Breast epithelium (tissue), 4 donors: ENCODE data around the gene ISX. TPM values are rescaled to one million over a fixed set of nuclear protein-coding genes. Genes with fewer than 3 reads are reported as not detected.

Source experiments
- DNase-seq, 2 donors: peaks; one replicate each; pipeline ENCODE4 v3.0.0-alpha.2; 2019; ENCODE audit warnings: low spot score in 2 of 2
- H3K27ac ChIP-seq, 2 donors: fragments of 200-600 bp; sonication (generic) in 1 of 2; one replicate each; pipeline ENCODE4 v1.5.1; 2016 to 2019; ENCODE audit warnings: mild to moderate bottlenecking in 1 of 2
- H3K27me3 ChIP-seq, 2 donors: fragments of 200-600 bp; sonication (generic) in 1 of 2; one replicate each; pipeline versions ENCODE4 v1.5.1 to v1.6.0; 2017 to 2019; ENCODE audit warnings: control low read depth in 1 of 2, mild to moderate bottlenecking in 1 of 2
- H3K36me3 ChIP-seq: fragments of 200-600 bp; one replicate; pipeline ENCODE4 v1.5.1; 2019
- H3K4me1 ChIP-seq, 2 donors: fragments of 200-600 bp; sonication (generic); one replicate each; pipeline ENCODE4 v1.5.1; 2016 to 2019; ENCODE audit warnings: control low read depth in 1 of 2
- H3K4me3 ChIP-seq, 3 donors: fragments of 200-600 bp; sonication (generic); 1 replicate in 2 of 3; 2 replicates in 1 of 3; pipeline ENCODE4 v1.5.1; 2016 to 2019; ENCODE audit warnings: mild to moderate bottlenecking in 3 of 3, moderate library complexity in 2 of 3
- H3K9me3 ChIP-seq, 2 donors: fragments of 200-600 bp; sonication (generic) in 1 of 2; one replicate each; pipeline ENCODE4 v1.5.1; 2016 to 2019; ENCODE audit warnings: control low read depth in 1 of 2
- POLR2A ChIP-seq: fragments of 450-650 bp; IDR thresholded peaks from one replicate; pipeline ENCODE4 v1.6.1; 2016; ENCODE audit warnings: antibody characterized with exemption, mild to moderate bottlenecking, moderate library complexity
- POLR2AphosphoS5 ChIP-seq, 3 donors: sonication (generic); formaldehyde crosslinking; IDR thresholded peaks; one replicate each; pipeline ENCODE4 v1.6.1; 2017; ENCODE audit warnings: antibody characterized with exemption in 3 of 3
- intact Hi-C: fragments of 100-400 bp; cut with DNase I; formaldehyde crosslinking; loops from one replicate; pipeline ENCODE4 v1.15.1; 2023; ENCODE audit warnings: low total_unique reads
- total RNA-seq, 3 donors: library from RNA; depleted of rRNA; stranded (reverse); fragments of >200 nt; gene quantifications; one replicate each; pipeline ENCODE4 v1.1.0, GENCODE V29; 2016
- TF ChIP-seq, protein P1 (sequence below), 3 donors: fragments of 450-650 bp; IDR thresholded peaks; one replicate each; pipeline ENCODE4 v1.5.1; 2016 to 2017; ENCODE audit warnings: antibody characterized with exemption in 3 of 3, mild to moderate bottlenecking in 3 of 3, moderate library complexity in 3 of 3

The ISX gene
- total RNA-seq, 3 donors from 2014 or later: under 0.01 TPM; not detected in 2

DNA sequence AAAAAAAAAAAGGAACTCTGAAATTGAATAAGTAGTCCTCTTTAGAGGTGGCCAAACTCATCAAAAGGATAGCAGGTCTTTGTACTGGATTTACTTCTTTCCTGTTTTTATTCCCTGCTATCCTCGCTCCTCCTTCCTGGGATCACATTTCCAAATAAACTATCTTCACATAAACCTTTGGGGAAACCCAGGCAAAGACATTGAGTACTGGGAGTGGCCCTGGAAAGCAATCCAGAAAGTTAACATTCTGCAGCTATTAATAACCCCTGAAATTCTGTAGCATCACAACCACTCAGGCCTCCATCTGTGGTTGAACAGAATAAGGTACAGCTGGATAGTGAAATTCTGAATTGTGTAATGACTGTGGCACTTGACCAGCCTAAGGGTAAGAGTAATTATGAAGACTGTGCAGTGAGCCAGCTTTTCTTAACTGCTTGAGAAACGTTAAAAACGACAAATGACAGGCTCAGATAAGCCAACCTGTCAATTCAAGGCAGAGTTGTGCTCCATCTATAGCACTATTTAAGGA, 58.8 kb downstream of the ISX start:
- no peak for DNase-seq
- TF ChIP-seq, protein P1, sequence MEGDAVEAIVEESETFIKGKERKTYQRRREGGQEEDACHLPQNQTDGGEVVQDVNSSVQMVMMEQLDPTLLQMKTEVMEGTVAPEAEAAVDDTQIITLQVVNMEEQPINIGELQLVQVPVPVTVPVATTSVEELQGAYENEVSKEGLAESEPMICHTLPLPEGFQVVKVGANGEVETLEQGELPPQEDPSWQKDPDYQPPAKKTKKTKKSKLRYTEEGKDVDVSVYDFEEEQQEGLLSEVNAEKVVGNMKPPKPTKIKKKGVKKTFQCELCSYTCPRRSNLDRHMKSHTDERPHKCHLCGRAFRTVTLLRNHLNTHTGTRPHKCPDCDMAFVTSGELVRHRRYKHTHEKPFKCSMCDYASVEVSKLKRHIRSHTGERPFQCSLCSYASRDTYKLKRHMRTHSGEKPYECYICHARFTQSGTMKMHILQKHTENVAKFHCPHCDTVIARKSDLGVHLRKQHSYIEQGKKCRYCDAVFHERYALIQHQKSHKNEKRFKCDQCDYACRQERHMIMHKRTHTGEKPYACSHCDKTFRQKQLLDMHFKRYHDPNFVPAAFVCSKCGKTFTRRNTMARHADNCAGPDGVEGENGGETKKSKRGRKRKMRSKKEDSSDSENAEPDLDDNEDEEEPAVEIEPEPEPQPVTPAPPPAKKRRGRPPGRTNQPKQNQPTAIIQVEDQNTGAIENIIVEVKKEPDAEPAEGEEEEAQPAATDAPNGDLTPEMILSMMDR (IDR thresholded peaks at IDR 0.05): no peak
- TF ChIP-seq POLR2A: no peak
- no peak for TF ChIP-seq POLR2AphosphoS5 (IDR thresholded peaks at IDR 0.05)
- H3K4me1 ChIP-seq: no peaks in the 10 kb centered on the region
- no peak overlapping the region for H3K27ac ChIP-seq
- peaks cover 0 to 11% of the 10 kb centered on the region in 2 donors for H3K27me3 ChIP-seq
- no peaks in the 10 kb centered on the region for H3K9me3 ChIP-seq
- H3K36me3 ChIP-seq: no peaks in the 10 kb centered on the region
- intact Hi-C loops: loop anchor here (5.0 kb wide), 1 partner anchor 1802 kb away; no protein-coding TSS in a partner anchor
- no peak overlapping the region for H3K4me3 ChIP-seq

DNA sequence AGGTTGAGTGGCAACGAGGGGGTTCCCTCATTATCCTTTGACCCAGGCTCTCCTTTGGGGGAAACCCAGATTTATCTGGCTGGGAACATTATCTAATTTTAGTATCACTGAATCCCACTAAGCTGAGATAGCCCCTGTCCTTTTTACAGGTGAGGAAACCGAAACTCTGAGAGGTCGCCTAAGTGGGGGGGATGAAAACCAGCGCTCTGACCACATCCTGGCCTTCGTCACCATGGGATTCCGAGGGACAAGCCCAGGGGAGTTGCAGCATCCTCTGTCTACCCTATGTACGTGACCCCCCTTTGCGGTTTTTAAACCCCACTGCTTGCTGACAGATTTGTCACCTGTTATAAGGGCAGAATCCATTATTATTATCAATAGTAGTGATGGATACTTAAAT, 61.0 kb downstream of the ISX start:
- Histone ChIP-seq H3K27ac (no peak overlapping the region), H3K9me3 (no peaks in the 10 kb centered on the region), H3K27me3 (peaks cover 0 to 14% of the 10 kb centered on the region in 2 donors), H3K4me3 (no peak overlapping the region), H3K4me1 (no peaks in the 10 kb centered on the region), H3K36me3 (no peaks in the 10 kb centered on the region)
- no peak for TF ChIP-seq POLR2AphosphoS5 (IDR thresholded peaks at IDR 0.05)
- TF ChIP-seq POLR2A: no peak
- TF ChIP-seq, protein P1 (IDR thresholded peaks at IDR 0.05): no peak
- intact Hi-C loops: loop anchor here (5.0 kb wide), 1 partner anchor 1805 kb away; no protein-coding TSS in a partner anchor
- DNase-seq: no peak

DNA sequence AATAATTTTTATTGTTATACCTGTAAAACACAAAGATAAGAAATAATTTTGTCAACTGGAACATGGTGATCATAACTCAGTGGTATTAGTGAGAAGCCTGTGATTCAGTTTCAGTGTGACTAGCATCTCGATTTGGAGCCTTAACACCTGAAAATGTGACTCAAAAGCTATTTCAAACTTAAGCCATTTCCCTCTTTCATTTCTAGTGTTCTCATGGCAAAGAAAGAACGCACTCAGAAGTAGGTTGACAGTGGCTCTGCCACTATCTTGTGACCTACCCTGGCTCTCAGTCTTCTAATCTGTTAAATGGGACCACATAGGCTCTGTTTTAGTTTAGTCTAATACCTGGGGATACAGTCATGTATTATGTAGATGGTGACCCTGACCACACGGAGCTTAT, 62.7 kb downstream of the ISX start:
- Histone ChIP-seq H3K36me3 (no peaks in the 10 kb centered on the region), H3K27ac (no peak overlapping the region), H3K4me3 (no peak overlapping the region), H3K9me3 (no peaks in the 10 kb centered on the region), H3K4me1 (no peaks in the 10 kb centered on the region), H3K27me3 (peaks cover 0 to 14% of the 10 kb centered on the region in 2 donors)
- TF ChIP-seq, protein P1 (IDR thresholded peaks at IDR 0.05): no peak
- TF ChIP-seq POLR2AphosphoS5 (IDR thresholded peaks at IDR 0.05): no peak
- TF ChIP-seq POLR2A: no peak
- no peak for DNase-seq
- intact Hi-C loops: loop anchor here (5.0 kb wide), 1 partner anchor 1806 kb away; no protein-coding TSS in a partner anchor

DNA sequence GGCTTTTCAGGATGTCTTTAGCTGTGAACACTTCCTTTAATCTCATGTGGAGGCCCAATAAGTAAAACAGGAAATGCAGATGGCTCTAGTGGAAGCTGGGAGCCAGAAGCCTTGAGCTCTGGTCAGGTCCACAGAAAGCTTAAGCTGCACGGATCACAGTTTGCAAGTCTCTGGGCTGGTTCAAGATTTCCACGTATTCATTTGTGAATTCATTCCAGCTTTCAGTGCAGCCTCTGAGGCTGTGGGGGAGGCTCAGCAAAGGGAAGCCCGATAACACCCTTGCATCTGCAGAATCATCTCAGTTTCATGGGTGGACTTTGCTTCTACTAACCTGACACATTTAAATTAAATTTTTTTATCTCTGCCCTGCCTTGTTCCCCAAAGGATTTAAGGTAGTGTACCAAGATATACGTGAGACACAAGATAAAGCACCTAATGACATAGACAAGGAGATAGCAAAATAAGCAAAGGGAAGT, 65.6 kb downstream of the ISX start:
- Histone ChIP-seq H3K27ac (no peak overlapping the region), H3K27me3 (peaks cover 0 to 28% of the 10 kb centered on the region in 2 donors), H3K9me3 (no peaks in the 10 kb centered on the region), H3K4me1 (no peaks in the 10 kb centered on the region), H3K4me3 (no peak overlapping the region), H3K36me3 (no peaks in the 10 kb centered on the region)
- DNase-seq: no peak
- TF ChIP-seq, protein P1 (IDR thresholded peaks at IDR 0.05): no peak
- TF ChIP-seq POLR2AphosphoS5 (IDR thresholded peaks at IDR 0.05) (no peak), POLR2A (no peak)
- intact Hi-C loops: no loop called here

DNA sequence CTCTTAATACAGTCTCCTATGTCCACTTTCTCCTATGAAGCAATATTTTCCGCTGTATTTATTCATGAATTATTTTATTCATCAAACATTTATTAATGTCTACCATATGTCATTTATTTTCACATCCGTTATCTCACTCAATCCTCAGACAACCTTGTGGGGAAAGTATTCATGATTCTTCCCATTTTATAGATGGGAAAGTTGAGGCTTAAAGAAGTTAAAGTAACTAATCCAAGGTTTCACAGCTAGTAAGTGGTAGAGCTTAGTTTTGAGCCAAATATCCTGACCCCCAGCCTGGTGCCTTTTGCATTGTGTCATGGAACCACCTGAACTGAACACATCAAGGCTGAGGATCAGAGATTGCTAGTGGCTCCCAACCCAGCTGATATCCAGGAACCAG, 66.6 kb downstream of the ISX start:
- DNase-seq: no peak
- no peaks in the 10 kb centered on the region for H3K4me1 ChIP-seq
- H3K27me3 ChIP-seq: peaks cover 0 to 27% of the 10 kb centered on the region in 2 donors
- H3K36me3 ChIP-seq: no peaks in the 10 kb centered on the region
- H3K27ac ChIP-seq: no peak overlapping the region
- no peak overlapping the region for H3K4me3 ChIP-seq
- TF ChIP-seq POLR2AphosphoS5 (IDR thresholded peaks at IDR 0.05): no peak
- no peaks in the 10 kb centered on the region for H3K9me3 ChIP-seq
- intact Hi-C loops: no loop called here
